Neural crest cell (in vitro differentiated cells): ENCODE results near the gene GTF2IRD1. TPM values are rescaled to one million over a fixed set of nuclear protein-coding genes. Genes with fewer than 3 reads are reported as not detected.
"Not testable (repeated sequence)": the region's sequence is repeated elsewhere in the genome, so short reads cannot be mapped to it uniquely, and the experiment has no call there.

Experiments
- DNase-seq: peaks from one replicate; pipeline ENCODE4 v3.0.0; 2021; ENCODE audit warnings: low read depth, mixed read lengths, low spot score
- H3K27ac Mint-ChIP-seq: one replicate; pipeline ENCODE4 v1.8.0; 2021; ENCODE audit warnings: mild to moderate bottlenecking, mixed read lengths; ENCODE audit not compliant: unreplicated experiment
- H3K27me3 Mint-ChIP-seq: 2 replicates; pipeline ENCODE4 v1.8.0; 2021; ENCODE audit warnings: low read depth, mild to moderate bottlenecking, mixed read lengths
- H3K36me3 Mint-ChIP-seq: 2 replicates; pipeline ENCODE4 v1.8.0; 2021; ENCODE audit warnings: low read depth, mild to moderate bottlenecking, mixed read lengths
- H3K4me1 Mint-ChIP-seq: 2 replicates; pipeline ENCODE4 v1.8.0; 2021; ENCODE audit warnings: mixed read lengths
- H3K4me3 Mint-ChIP-seq: one replicate; pipeline ENCODE4 v1.8.0; 2021; ENCODE audit warnings: mild to moderate bottlenecking, mixed read lengths
- H3K9me3 Mint-ChIP-seq: 2 replicates; pipeline ENCODE4 v1.8.0; 2021; ENCODE audit warnings: mixed read lengths
- total RNA-seq: library from RNA; stranded (reverse); gene quantifications from 2 replicates; pipeline ENCODE4 v1.2.1, GENCODE V29; 2021
- TF ChIP-seq, protein P1 (sequence below): fragments of 200-600 bp; sonication (generic); conservative IDR thresholded peaks from 2 replicates; pipeline ENCODE4 v1.5.0; 2021; ENCODE audit warnings: antibody characterized with exemption, mild to moderate bottlenecking

Gene GTF2IRD1
- total RNA-seq, 1 donor from 2014 or later = 50.1 TPM

DNA sequence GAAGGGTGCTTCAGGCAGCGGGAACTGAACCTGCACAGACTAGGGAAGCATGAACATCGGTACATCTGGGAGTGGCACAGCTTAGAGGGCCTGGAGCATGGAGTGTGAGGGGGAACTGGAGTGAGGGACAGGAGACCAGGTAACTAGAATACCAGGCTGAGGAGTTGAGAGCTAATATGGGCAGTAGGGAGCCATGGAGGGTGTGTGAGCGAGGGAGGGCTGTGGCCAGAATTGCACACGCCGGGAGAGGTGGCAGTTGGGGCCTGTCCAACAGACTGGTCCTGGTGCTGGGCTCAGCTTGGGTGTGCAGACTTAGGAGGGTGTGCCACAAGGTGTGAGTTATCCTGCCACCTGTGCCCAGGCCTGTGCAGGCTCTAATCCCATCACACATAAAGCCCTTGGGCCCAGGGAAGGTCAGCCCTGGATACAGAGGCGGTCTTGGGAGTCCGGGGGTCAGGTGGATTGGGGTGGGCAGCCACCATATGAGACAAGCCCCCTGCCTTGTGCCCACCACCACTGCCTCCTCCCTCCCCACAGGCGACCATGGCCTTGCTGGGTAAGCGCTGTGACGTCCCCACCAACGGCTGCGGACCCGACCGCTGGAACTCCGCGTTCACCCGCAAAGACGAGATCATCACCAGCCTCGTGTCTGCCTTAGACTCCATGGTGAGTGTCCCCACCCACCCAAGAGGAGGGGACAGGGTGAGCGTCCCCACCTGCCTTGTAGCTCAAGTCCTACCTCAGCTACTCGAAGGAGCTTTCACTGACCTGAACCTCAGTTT, 54.0 kb downstream of the GTF2IRD1 start:
- H3K4me3 Mint-ChIP-seq = no peak overlapping the region
- no peaks in the 10 kb centered on the region for H3K4me1 Mint-ChIP-seq
- peak overlapping the region; percentile 89 for H3K27ac Mint-ChIP-seq
- TF ChIP-seq, protein P1, sequence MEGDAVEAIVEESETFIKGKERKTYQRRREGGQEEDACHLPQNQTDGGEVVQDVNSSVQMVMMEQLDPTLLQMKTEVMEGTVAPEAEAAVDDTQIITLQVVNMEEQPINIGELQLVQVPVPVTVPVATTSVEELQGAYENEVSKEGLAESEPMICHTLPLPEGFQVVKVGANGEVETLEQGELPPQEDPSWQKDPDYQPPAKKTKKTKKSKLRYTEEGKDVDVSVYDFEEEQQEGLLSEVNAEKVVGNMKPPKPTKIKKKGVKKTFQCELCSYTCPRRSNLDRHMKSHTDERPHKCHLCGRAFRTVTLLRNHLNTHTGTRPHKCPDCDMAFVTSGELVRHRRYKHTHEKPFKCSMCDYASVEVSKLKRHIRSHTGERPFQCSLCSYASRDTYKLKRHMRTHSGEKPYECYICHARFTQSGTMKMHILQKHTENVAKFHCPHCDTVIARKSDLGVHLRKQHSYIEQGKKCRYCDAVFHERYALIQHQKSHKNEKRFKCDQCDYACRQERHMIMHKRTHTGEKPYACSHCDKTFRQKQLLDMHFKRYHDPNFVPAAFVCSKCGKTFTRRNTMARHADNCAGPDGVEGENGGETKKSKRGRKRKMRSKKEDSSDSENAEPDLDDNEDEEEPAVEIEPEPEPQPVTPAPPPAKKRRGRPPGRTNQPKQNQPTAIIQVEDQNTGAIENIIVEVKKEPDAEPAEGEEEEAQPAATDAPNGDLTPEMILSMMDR = no peak
- no peaks in the 10 kb centered on the region for H3K27me3 Mint-ChIP-seq
- H3K36me3 Mint-ChIP-seq = peaks cover 10% of the 10 kb centered on the region
- no peak for DNase-seq
- H3K9me3 Mint-ChIP-seq = no peaks in the 10 kb centered on the region

DNA sequence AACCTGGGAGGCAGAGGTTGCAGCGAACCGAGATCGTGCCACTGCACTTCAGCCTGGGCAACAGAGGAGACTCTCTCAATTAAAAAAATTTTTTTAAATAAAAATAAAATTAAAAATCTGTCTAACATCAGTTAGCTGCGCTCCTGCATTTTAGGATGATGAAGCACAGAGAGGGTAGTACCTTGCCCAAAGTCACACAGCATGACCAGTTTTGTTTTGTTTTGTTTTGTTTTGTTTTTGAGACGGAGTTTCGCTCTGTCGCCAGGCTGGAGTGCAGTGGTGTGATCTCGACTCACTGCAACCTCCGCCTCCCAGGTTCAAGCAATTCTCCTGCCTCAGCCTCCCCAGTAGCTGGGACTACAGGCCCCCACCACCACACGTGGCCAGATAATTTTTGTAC, 55.7 kb downstream of the GTF2IRD1 start:
- H3K4me3 Mint-ChIP-seq, H3K27me3 Mint-ChIP-seq, H3K27ac Mint-ChIP-seq, H3K4me1 Mint-ChIP-seq, H3K36me3 Mint-ChIP-seq, DNase-seq, H3K9me3 Mint-ChIP-seq: not testable (repeated sequence)

DNA sequence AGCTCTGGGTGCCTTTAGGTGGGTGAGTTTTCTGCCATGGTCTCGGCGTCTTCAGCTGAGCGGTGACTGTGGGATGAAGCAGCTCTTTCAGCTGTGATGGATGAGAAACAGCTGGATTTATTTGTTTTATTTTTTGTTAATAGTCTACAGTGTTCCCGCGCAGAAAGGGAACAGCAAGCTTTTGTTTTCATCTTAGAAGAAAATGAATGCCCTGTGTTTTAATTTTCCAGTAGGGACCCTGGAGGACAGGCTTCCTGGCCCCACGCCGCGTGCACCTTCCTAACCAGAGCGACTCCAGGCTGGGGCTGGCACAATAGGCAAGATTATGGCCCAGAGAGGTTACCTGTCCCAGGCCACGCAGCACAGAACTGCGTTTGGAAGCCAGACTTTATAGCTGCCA, 57.6 kb downstream of the GTF2IRD1 start:
- no peak overlapping the region for H3K27ac Mint-ChIP-seq
- no peak for DNase-seq
- peaks cover 8% of the 10 kb centered on the region for H3K36me3 Mint-ChIP-seq
- H3K4me1 Mint-ChIP-seq = no peaks in the 10 kb centered on the region
- no peaks in the 10 kb centered on the region for H3K9me3 Mint-ChIP-seq
- TF ChIP-seq, protein P1 = no peak
- H3K27me3 Mint-ChIP-seq = no peaks in the 10 kb centered on the region
- H3K4me3 Mint-ChIP-seq = no peak overlapping the region

DNA sequence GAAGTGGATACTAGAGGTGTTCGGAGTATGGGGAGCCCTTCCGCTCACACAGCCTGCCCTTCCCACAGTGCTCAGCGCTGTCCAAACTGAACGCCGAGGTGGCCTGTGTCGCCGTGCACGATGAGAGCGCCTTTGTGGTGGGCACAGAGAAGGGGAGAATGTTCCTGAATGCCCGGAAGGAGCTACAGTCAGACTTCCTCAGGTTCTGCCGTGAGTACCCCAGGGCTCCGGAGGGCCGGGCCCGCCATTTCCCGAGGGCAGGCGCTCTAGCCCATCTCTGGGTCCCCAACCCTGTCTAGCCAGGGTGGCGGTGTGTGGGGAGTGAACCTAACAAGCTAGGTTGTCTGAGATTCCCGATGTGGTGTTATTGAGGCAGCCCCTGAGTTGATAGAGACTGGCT, 59.1 kb downstream of the GTF2IRD1 start:
- no peak overlapping the region for H3K27ac Mint-ChIP-seq
- no peaks in the 10 kb centered on the region for H3K4me1 Mint-ChIP-seq
- TF ChIP-seq, protein P1 = no peak
- no peaks in the 10 kb centered on the region for H3K9me3 Mint-ChIP-seq
- no peak overlapping the region for H3K4me3 Mint-ChIP-seq
- H3K27me3 Mint-ChIP-seq = no peaks in the 10 kb centered on the region
- H3K36me3 Mint-ChIP-seq = peaks cover 8% of the 10 kb centered on the region
- DNase-seq = no peak

DNA sequence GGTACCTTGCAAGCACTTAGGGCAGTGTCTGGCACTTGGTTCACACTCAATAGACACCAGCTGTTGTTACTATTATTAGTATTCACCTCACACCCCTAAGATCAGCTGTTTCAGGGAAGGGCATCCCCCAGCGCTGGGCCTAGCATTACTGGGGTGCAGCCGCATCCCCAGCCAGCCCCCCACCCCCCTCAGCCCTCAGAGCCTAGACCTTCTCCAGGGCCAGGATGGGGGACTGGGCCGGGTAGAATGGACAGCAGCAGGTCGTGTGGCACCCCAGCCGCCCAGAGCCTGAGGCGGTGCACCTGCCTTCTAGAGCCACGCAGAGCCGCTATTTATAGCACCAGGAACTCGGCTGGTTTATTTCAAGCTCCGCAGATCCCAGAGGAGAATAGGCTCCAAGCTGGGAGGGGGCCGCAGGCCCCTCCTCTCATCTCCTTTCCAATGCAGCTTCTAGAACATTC, 60.5 kb downstream of the GTF2IRD1 start:
- H3K36me3 Mint-ChIP-seq = peaks cover 8% of the 10 kb centered on the region

DNA sequence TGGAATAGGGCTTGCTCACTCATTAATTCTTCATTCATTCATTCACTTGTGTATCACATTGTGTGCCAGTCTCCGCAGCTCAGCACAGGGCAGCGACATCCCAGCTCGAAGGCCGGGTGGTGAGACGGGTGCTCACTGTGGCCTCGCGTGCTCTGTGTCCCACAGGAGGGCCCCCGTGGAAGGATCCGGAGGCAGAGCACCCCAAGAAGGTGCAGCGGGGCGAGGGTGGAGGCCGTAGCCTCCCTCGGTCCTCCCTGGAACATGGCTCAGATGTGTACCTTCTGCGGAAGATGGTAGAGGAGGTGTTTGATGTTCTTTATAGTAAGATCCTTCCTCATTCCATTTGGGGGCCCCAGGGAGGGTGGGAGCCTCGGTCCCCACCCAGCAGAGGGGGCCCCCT, 61.6 kb downstream of the GTF2IRD1 start:
- TF ChIP-seq, protein P1 = no peak
- Mint-ChIP-seq H3K4me1 (no peaks in the 10 kb centered on the region), H3K27me3 (no peaks in the 10 kb centered on the region), H3K27ac (no peak overlapping the region), H3K4me3 (no peak overlapping the region), H3K9me3 (no peaks in the 10 kb centered on the region), H3K36me3 (peaks cover 12% of the 10 kb centered on the region)
- DNase-seq = no peak

More for the DNA sequence above, 60.5 kb downstream of the GTF2IRD1 start:
- Mint-ChIP-seq H3K4me1 (no peaks in the 10 kb centered on the region), H3K9me3 (no peaks in the 10 kb centered on the region), H3K27ac (no peak overlapping the region), H3K27me3 (no peaks in the 10 kb centered on the region), H3K4me3 (no peak overlapping the region)
- TF ChIP-seq, protein P1 = no peak
- no peak for DNase-seq
